AG09309 (cell line): Measurements from ENCODE around the gene ZNF626.
"Not testable (repeated sequence)": the region's sequence is repeated elsewhere in the genome, so short reads cannot be mapped to it uniquely, and the experiment has no call there.

Experiments used
- DNase-seq: peaks from one replicate; pipeline ENCODE4 v3.0.0-alpha.2; 2010; ENCODE audit warnings: low read depth
- H3K4me3 ChIP-seq: 2 replicates; pipeline ENCODE4 v1.5.1; 2011; ENCODE audit warnings: mild to moderate bottlenecking, low read depth, low read length, moderate library complexity; ENCODE audit not compliant: control insufficient read depth
- CTCF ChIP-seq: IDR thresholded peaks from 2 replicates; pipeline ENCODE4 v1.5.1; 2011; ENCODE audit warnings: mild to moderate bottlenecking, low read depth, low read length, inconsistent platforms; ENCODE audit not compliant: insufficient read depth, control insufficient read depth; ENCODE audit errors: missing control alignments

Gene ZNF626

GRCh38 chr19:20640545-20640944 is 20.8 kb downstream of the ZNF626 start:
- no peak for DNase-seq
- H3K4me3 ChIP-seq = no peak overlapping the region
- no peak for TF ChIP-seq CTCF

DNA sequence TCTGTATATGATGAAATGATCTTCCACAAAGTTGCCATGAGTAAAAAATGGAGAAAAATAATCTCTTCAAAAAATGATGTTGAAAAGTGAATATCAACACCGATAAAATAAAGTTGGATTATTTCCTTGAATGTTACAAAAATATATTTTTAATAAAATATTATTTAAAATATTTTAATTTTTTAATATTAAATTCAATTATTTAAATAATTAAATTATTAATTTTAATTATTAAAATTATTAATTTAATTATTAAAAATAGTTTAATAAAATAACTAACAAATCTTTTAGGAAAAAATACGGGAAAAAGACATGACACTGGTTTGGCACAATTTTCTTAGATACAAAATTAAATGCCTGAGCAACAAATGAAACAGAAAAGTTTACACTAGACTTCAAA is 21.3 kb downstream of the ZNF626 start:
- TF ChIP-seq CTCF = no peak
- H3K4me3 ChIP-seq = no peak overlapping the region
- DNase-seq = no peak

DNA sequence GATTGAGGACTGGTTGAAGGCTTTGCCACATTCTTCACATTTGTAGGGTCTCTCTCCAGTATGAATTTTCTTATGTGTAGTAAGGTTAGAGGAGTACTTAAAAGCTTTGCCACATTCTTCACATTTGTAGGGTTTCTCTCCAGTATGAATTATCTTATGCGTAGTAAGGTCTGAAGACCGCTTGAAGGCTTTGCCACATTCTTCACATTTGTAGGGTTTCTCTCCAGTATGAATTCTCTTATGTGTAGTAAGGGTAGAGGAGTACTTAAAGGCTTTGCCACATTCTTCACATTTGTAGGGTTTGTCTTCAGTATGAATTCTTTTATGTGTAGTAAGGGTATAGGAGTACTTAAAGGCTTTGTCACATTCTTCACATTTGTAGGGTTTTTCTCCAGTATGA is 36.8 kb downstream of the ZNF626 start:
- DNase-seq, H3K4me3 ChIP-seq: not testable (repeated sequence)

DNA sequence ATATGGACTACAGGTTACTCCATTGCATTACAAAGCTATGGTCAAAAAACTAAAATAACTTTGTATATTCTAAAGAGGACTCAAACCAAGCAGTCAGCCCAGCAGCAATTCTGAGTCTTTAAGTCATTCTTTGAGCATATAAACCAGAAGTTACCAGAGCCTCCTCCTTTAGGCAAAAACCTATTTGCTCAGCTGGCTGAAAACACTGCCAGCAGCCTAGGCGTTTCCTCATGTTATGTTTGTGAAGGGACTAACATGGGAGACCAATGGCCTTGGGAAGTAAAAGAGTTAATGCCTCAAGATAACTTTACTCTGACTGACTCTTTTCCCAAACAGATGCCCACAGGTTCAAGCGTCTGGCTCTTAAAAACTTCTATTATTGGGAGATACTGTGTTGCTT is 45.3 kb downstream of the ZNF626 start:
- H3K4me3 ChIP-seq = no peak overlapping the region
- no peak for TF ChIP-seq CTCF
- no peak for DNase-seq

- not testable (repeated sequence) for H3K4me3 ChIP-seq, DNase-seq
Measured at GRCh38 chr19:20614971-20615370, 46.4 kb downstream of the ZNF626 start.

DNA sequence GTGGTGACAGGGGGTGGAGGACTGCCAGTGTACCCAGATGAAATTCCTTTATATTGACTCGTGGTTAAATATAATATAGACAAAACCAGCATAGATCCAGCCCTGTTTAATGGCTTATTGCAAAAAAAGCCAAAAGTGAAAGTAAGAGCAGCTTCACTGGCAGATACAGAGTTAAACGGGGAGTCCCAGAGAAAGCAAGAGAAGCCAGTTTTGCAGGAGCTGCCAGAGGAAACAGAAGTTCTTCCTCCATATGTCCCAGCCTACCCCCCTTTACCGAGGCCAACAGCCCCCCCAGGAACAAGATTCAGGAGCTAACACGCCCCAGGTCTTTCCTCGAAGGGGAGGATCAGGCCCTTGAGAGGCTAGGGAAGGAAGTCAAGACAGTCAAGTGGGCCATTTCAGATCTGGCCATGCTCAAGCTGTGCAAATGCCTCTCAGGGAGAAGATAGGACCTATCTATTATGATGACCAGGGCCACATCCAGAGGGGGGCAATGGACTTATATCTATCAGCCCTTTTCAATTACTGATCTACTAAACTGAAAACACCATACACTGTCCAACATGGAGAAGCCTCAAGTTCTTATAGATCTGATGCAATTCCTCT is 48.6 kb downstream of the ZNF626 start:
- TF ChIP-seq CTCF = no peak
- DNase-seq = no peak
- H3K4me3 ChIP-seq = peak overlapping the region; percentile 26

DNA sequence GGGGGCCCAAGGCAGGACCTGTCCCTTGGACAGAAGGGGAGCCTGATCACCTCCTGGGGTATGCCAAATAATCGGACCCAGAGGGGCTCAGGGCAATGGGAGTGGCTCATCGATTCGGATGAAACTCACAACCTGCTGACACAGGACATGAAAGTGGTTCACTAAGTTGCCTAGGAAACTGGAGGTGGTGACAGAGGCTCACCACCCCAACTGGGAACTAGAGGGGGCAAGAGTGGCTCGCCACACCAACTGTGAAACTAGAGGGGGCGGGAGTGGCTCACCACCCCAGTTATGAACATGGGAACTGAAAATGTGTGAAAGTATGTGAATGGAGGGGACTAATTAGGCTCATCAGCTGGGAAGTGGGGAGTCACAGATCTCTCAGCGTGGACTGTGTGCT is 49.5 kb downstream of the ZNF626 start:
- TF ChIP-seq CTCF = no peak
- DNase-seq = no peak
- no peak overlapping the region for H3K4me3 ChIP-seq

- TF ChIP-seq CTCF = no peak
- DNase-seq = no peak
- no peak overlapping the region for H3K4me3 ChIP-seq
Measured at GRCh38 chr19:20607943-20608342, 53.4 kb downstream of the ZNF626 start.
